NCI-H446 treated with DMSO at 0.1 percent for 48 hours (cell line): ENCODE results near the gene IMPG2.

Source experiments
- DNase-seq: peaks from one replicate; lab custom pipeline; 2025; lab: John Stamatoyannopoulos, UW

Gene IMPG2

GRCh38 chr3:101273608-101274007 is 46.8 kb downstream of the IMPG2 start:
- DNase-seq, result no peak

GRCh38 chr3:101273156-101273555 is 47.2 kb downstream of the IMPG2 start:
- no peak for DNase-seq

GRCh38 chr3:101271728-101272127 is 48.6 kb downstream of the IMPG2 start:
- no peak for DNase-seq

GRCh38 chr3:101270149-101270548 is 50.2 kb downstream of the IMPG2 start:
- DNase-seq, result no peak

- no peak for DNase-seq
These were observed 51.3 kb downstream of the IMPG2 start for GRCh38 chr3:101268971-101269671.

GRCh38 chr3:101268141-101268540 is 52.2 kb downstream of the IMPG2 start:
- no peak for DNase-seq

GRCh38 chr3:101266566-101266965 is 53.8 kb downstream of the IMPG2 start:
- DNase-seq, result no peak

- no peak for DNase-seq
These were observed 54.3 kb downstream of the IMPG2 start for GRCh38 chr3:101266071-101266470.

- DNase-seq, result no peak
These were observed 57.8 kb downstream of the IMPG2 start for GRCh38 chr3:101262393-101263240.

- no peak for DNase-seq
These were observed 58.9 kb downstream of the IMPG2 start for GRCh38 chr3:101261506-101261905.

- no peak for DNase-seq
These were observed 60.7 kb downstream of the IMPG2 start for GRCh38 chr3:101259485-101260341.

GRCh38 chr3:101256511-101256910 is 63.9 kb downstream of the IMPG2 start:
- DNase-seq, result no peak

GRCh38 chr3:101255441-101255840 is 64.9 kb downstream of the IMPG2 start:
- no peak for DNase-seq

GRCh38 chr3:101253396-101253795 is 67.0 kb downstream of the IMPG2 start:
- DNase-seq, result no peak

- DNase-seq, result no peak
These were observed 67.4 kb downstream of the IMPG2 start for GRCh38 chr3:101252945-101253344.

GRCh38 chr3:101252307-101252706 is 68.1 kb downstream of the IMPG2 start:
- DNase-seq, result no peak

- no peak for DNase-seq
These were observed 68.9 kb downstream of the IMPG2 start for GRCh38 chr3:101251441-101251840.

- DNase-seq, result no peak
These were observed 70.9 kb downstream of the IMPG2 start for GRCh38 chr3:101249522-101249921.

GRCh38 chr3:101248736-101249135 is 71.6 kb downstream of the IMPG2 start:
- DNase-seq, result no peak

- DNase-seq, result no peak
These were observed 76.2 kb downstream of the IMPG2 start for GRCh38 chr3:101244212-101244575.

GRCh38 chr3:101243285-101244211 is 76.8 kb downstream of the IMPG2 start:
- no peak for DNase-seq
